GM18517 (cell line): ENCODE results near the gene MAP3K5.
A peak's percentile ranks its signal among the peaks of the same experiment; 100 is the strongest.
"Not testable (repeated sequence)": the region's sequence is repeated elsewhere in the genome, so short reads cannot be mapped to it uniquely, and the experiment has no call there.

Experiments used
- ATAC-seq: cut with Tn5 transposase; IDR thresholded peaks from one replicate; pipeline ENCODE4 v1.9.1; 2021; ENCODE audit warnings: mild to moderate bottlenecking, moderate library complexity; ENCODE audit not compliant: unreplicated experiment

MAP3K5 gene

GRCh38 chr6:136795386-136795785, 3.1 kb upstream of the MAP3K5 start:
- ATAC-seq: no peak

GRCh38 chr6:136793363-136793762, 1.1 kb upstream of the MAP3K5 start:
- ATAC-seq: no peak

- ATAC-seq: peak; percentile 17
Measured at GRCh38 chr6:136792095-136792409, 225 bp downstream of the MAP3K5 start.

GRCh38 chr6:136791296-136792094, 782 bp downstream of the MAP3K5 start:
- ATAC-seq: peak; percentile 44

GRCh38 chr6:136790411-136791295, 1.6 kb downstream of the MAP3K5 start:
- ATAC-seq: no peak

GRCh38 chr6:136789440-136789839, 2.8 kb downstream of the MAP3K5 start:
- ATAC-seq: not testable (repeated sequence)

- ATAC-seq: no peak
Measured at GRCh38 chr6:136788069-136788902, 4.0 kb downstream of the MAP3K5 start.

GRCh38 chr6:136787726-136788068, 4.6 kb downstream of the MAP3K5 start:
- ATAC-seq: no peak

GRCh38 chr6:136786658-136787057, 5.6 kb downstream of the MAP3K5 start:
- ATAC-seq: no peak

- ATAC-seq: no peak
Measured at GRCh38 chr6:136784910-136785746, 7.1 kb downstream of the MAP3K5 start.

GRCh38 chr6:136784271-136784664, 8.0 kb downstream of the MAP3K5 start:
- no peak for ATAC-seq

- peak; percentile 71 for ATAC-seq
Measured at GRCh38 chr6:136783495-136784270, 8.6 kb downstream of the MAP3K5 start.

GRCh38 chr6:136783021-136783420, 9.3 kb downstream of the MAP3K5 start:
- ATAC-seq: no peak

- ATAC-seq: no peak
Measured at GRCh38 chr6:136782021-136782770, 10.1 kb downstream of the MAP3K5 start.

GRCh38 chr6:136780972-136781371, 11.3 kb downstream of the MAP3K5 start:
- no peak for ATAC-seq

- ATAC-seq: no peak
Measured at GRCh38 chr6:136779682-136780081, 12.6 kb downstream of the MAP3K5 start.

GRCh38 chr6:136777651-136778050, 14.6 kb downstream of the MAP3K5 start:
- ATAC-seq: no peak

GRCh38 chr6:136775548-136775947, 16.7 kb downstream of the MAP3K5 start:
- ATAC-seq: no peak

- ATAC-seq: no peak
Measured at GRCh38 chr6:136775081-136775480, 17.2 kb downstream of the MAP3K5 start.
